IPS DF 6.9 (cell line): ENCODE measurements around the gene NME5.

ENCODE experiments used
- DNase-seq: peaks from one replicate; pipeline ENCODE4 v3.0.0-alpha.2; 2013; ENCODE audit warnings: low read depth, low spot score
- H3K27ac ChIP-seq: one replicate; pipeline ENCODE4 v1.5.1; 2013; ENCODE audit warnings: low read length, control low read depth
- H3K27me3 ChIP-seq: 2 replicates; pipeline ENCODE4 v1.6.1; 2013; ENCODE audit warnings: mild to moderate bottlenecking, low read length; ENCODE audit not compliant: control insufficient read depth, insufficient read depth
- H3K36me3 ChIP-seq: 2 replicates; pipeline ENCODE4 v1.6.1; 2013; ENCODE audit warnings: low read length; ENCODE audit not compliant: control insufficient read depth, insufficient read depth
- H3K4me1 ChIP-seq: 2 replicates; pipeline ENCODE4 v1.6.1; 2013; ENCODE audit warnings: low read length; ENCODE audit not compliant: control insufficient read depth, insufficient read depth
- H3K4me3 ChIP-seq: 2 replicates; pipeline ENCODE4 v1.5.1; 2013; ENCODE audit warnings: mild to moderate bottlenecking, low read length
- H3K9me3 ChIP-seq: 2 replicates; pipeline ENCODE4 v1.6.1; 2013; ENCODE audit warnings: low read length, inconsistent platforms; ENCODE audit not compliant: control insufficient read depth, insufficient read depth
- WGBS: extraction: QIAGEN DNeasy Blood & Tissue Kit; methylation state at CpG from one replicate; pipeline ENCODE4 v1.1.7; 2013; ENCODE audit warnings: mixed read lengths, missing lambda C conversion rate; ENCODE audit not compliant: insufficient read length, insufficient coverage; 5-methylcytosine and 5-hydroxymethylcytosine counted together

NME5 gene

GRCh38 chr5:138105709-138106108 lies 33.5 kb downstream of the NME5 start:
- Histone ChIP-seq H3K4me3 (no peak overlapping the region), H3K4me1 (peaks cover 1% of the 10 kb centered on the region; the same call in 1 of the 2 replicates), H3K27me3 (no peaks in the 10 kb centered on the region; the same call in 1 of the 2 replicates), H3K9me3 (no peaks in the 10 kb centered on the region), H3K27ac (no peak overlapping the region), H3K36me3 (no peaks in the 10 kb centered on the region)
- DNase-seq, result no peak
- WGBS, result 100% methylated on average over 1 of the region's 6 CpGs

GRCh38 chr5:138103319-138103637 lies 36.0 kb downstream of the NME5 start:
- no peaks in the 10 kb centered on the region; the same call in 1 of the 2 replicates for H3K4me1 ChIP-seq
- H3K4me3 ChIP-seq, result no peak overlapping the region
- no peaks in the 10 kb centered on the region for H3K9me3 ChIP-seq
- peaks cover 9% of the 10 kb centered on the region; the same call in 1 of the 2 replicates for H3K27me3 ChIP-seq
- H3K36me3 ChIP-seq, result no peaks in the 10 kb centered on the region
- DNase-seq, result no peak
- H3K27ac ChIP-seq, result no peak overlapping the region
- WGBS, result no CpG with 5 or more reads among the region's 3 CpGs

- peaks cover 13% of the 10 kb centered on the region for H3K27me3 ChIP-seq
- H3K4me3 ChIP-seq, result no peak overlapping the region
- H3K4me1 ChIP-seq, result no peaks in the 10 kb centered on the region; the same call in 1 of the 2 replicates
- no peak overlapping the region for H3K27ac ChIP-seq
- no CpG with 5 or more reads among the region's 7 CpGs for WGBS
- H3K9me3 ChIP-seq, result no peaks in the 10 kb centered on the region
- no peaks in the 10 kb centered on the region for H3K36me3 ChIP-seq
- DNase-seq, result no peak
These were observed 36.5 kb downstream of the NME5 start for GRCh38 chr5:138102454-138103318.

GRCh38 chr5:138096997-138097828 lies 42.0 kb downstream of the NME5 start:
- no peak for DNase-seq
- Histone ChIP-seq H3K36me3 (no peaks in the 10 kb centered on the region), H3K27ac (no peak overlapping the region), H3K9me3 (no peaks in the 10 kb centered on the region), H3K27me3 (peaks cover 46% of the 10 kb centered on the region), H3K4me3 (no peak overlapping the region), H3K4me1 (peaks cover 5% of the 10 kb centered on the region)
- no CpG with 5 or more reads among the region's 11 CpGs for WGBS

DNA sequence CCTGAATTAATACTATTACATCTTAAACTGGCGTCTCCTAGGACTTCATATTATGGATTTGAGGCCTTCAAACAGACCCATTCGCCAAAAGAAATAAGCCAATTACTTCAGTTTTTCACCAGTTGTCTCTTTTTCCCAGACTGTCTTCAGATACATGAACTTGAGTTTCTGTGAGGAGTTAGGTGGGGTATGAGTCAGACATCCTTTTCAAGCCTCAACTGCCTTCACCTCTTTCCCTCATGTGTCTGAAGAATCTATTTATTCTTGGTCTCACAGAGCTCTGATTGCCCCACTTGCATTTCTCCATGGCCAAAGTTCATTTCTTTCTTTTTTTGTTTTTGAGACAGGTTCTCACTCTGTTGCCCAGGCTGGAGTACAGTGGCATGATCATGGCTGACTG lies 42.9 kb downstream of the NME5 start:
- no peaks in the 10 kb centered on the region for H3K9me3 ChIP-seq
- H3K27me3 ChIP-seq, result peaks cover 49% of the 10 kb centered on the region
- no peak for DNase-seq
- WGBS, result no CpG with 5 or more reads among the region's 2 CpGs
- H3K4me3 ChIP-seq, result no peak overlapping the region
- H3K36me3 ChIP-seq, result no peaks in the 10 kb centered on the region
- H3K4me1 ChIP-seq, result peaks cover 6% of the 10 kb centered on the region
- H3K27ac ChIP-seq, result no peak overlapping the region

DNA sequence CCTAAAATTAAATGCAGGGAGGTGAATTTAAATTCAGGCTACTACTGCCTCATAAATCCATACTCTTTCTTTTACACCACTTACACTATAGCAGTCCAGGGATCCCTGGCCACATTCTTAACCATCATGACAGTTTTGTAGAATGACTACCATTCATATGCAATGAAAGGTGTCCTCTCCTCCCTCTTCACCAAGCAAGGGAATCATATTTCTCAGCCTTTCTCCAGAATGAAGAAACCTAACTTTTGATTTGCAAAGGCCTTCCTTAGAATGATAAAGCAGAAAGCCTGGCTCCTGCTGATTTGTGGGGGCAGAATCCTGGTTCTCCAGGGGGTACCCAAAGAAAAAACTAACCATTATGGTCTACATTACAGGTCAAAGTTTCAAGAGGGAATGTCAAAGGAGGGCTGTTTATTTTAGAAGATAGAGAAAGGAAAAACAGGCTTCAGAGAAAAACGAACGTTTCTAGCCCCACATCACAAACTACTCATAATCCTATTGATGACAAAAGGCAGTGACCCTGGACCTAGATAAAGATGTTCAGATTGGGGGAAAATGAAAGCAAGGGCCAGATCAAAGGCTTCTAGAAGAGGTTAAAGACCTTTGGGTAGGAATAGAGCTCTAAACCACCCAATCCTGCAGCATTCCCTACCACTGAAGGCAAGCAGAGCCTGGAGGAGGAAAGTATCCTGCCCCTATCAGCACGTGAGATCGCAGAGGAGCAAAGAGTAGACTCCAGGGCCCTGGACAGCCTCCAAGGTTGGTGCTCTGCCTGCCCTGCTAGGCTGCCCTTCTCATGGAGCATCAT lies 43.9 kb downstream of the NME5 start:
- Histone ChIP-seq H3K4me1 (peaks cover 6% of the 10 kb centered on the region), H3K27me3 (peaks cover 60% of the 10 kb centered on the region), H3K9me3 (peaks cover 1% of the 10 kb centered on the region; the same call in 1 of the 2 replicates), H3K36me3 (no peaks in the 10 kb centered on the region), H3K27ac (no peak overlapping the region), H3K4me3 (no peak overlapping the region)
- WGBS, result no CpG with 5 or more reads among the region's 4 CpGs
- no peak for DNase-seq

DNA sequence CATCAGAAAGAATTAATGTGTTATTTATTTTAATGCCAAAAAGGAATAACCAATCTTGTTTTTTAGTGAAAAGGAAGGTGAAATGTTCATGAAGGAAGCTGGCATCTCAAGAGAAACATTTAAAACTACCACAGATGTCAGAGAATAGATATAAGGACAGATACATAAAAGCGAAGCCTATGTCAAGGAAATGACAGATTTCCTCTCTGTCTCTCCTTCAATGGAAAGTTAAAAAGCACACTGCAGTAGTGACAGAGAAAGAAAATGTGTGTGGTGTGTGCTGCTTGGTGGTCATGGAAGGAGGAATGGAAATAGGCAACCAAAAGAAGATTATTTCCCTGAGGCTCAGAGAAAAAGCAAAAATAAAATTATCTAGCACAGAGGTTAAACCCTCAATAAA lies 46.2 kb downstream of the NME5 start:
- DNase-seq, result no peak
- Histone ChIP-seq H3K36me3 (no peaks in the 10 kb centered on the region), H3K9me3 (peaks cover 1% of the 10 kb centered on the region; the same call in 1 of the 2 replicates), H3K4me1 (peaks cover 6% of the 10 kb centered on the region), H3K27ac (no peak overlapping the region), H3K27me3 (peaks cover 67% of the 10 kb centered on the region), H3K4me3 (no peak overlapping the region)
- WGBS, result no CpG with 5 or more reads among the region's 1 CpG

- Histone ChIP-seq H3K36me3 (no peaks in the 10 kb centered on the region), H3K4me3 (no peak overlapping the region), H3K4me1 (peaks cover 6% of the 10 kb centered on the region), H3K27ac (no peak overlapping the region), H3K9me3 (peaks cover 1% of the 10 kb centered on the region; the same call in 1 of the 2 replicates), H3K27me3 (peaks cover 66% of the 10 kb centered on the region)
- no peak for DNase-seq
- WGBS, result no CpG with 5 or more reads among the region's 1 CpG
These were observed 46.9 kb downstream of the NME5 start for GRCh38 chr5:138092301-138092700.

DNA sequence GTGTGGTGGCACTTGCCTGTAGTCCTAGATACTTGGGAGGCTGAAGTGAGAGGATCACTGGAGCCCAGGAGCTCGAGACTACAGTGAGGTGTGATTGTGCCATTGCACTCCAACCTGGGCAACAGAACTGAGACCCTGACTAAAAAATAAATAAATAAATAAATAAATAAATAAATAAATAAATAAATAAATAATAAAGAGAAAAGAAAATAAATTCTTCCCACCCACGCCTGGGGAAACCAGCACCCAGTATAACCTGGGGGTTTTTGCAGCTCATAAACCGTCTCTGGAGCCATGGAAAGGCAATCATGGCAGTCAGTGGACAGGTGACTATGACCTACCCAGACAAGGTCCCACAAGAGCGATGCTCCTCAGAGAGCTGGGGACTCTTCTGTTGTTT lies 47.5 kb downstream of the NME5 start:
- no CpG with 5 or more reads among the region's 4 CpGs for WGBS
- H3K27ac ChIP-seq, result no peak overlapping the region

DNA sequence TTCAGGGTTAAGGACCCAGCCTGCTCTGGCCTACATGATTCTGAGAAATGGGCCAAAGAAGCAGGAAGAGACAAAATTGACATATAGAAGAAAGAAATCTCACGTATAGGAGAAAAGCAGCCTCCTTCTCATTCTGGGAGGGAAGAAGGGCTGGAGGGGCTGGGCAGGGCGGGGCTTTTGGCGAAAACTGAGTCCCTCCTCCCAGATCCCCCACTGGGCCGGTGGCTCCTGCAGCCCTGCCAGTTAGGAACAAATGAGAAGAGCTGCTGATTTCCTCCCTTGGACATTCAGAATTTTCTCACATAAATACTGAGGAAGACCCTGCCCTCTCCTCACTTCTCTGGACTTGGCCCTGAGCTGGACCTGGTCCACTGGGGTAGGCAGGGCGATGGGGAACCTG lies 55.5 kb downstream of the NME5 start, which contains the start of gene WNT8A:
Gene WNT8A, plus strand, starts transcription at position 332 of the 400 bp plus-strand sequence. CDS start 95 bp downstream, outside the sequence.
- H3K27me3 ChIP-seq, result peaks cover 8% of the 10 kb centered on the region
- DNase-seq, result no peak
- WGBS, result no CpG with 5 or more reads among the region's 5 CpGs
- no peak within 1 kb of the TSS for H3K27ac ChIP-seq
- peaks cover 2% of the 10 kb centered on the region; the same call in 1 of the 2 replicates for H3K4me1 ChIP-seq
- H3K9me3 ChIP-seq, result no peaks in the 10 kb centered on the region
- no peak within 1 kb of the TSS for H3K4me3 ChIP-seq
- no peaks in the 10 kb centered on the region for H3K36me3 ChIP-seq

More for the DNA sequence above, 47.5 kb downstream of the NME5 start:
- DNase-seq, result no peak
- Histone ChIP-seq H3K4me1 (peaks cover 5% of the 10 kb centered on the region), H3K36me3 (no peaks in the 10 kb centered on the region), H3K4me3 (no peak overlapping the region), H3K9me3 (peaks cover 1% of the 10 kb centered on the region; the same call in 1 of the 2 replicates), H3K27me3 (peaks cover 59% of the 10 kb centered on the region)
